Hematopoietic multipotent progenitor cell treated with erythropoietin and hydrocortisone succinate and interleukin-3 and kit ligand, for 4 days (in vitro differentiated cells): ENCODE measurements around the gene MYL9.
A peak's percentile ranks its signal among the peaks of the same experiment; 100 is the strongest.

Experiments
- DNase-seq: peaks from one replicate; pipeline ENCODE4 v3.0.0-alpha.2; 2015

Gene MYL9

DNA sequence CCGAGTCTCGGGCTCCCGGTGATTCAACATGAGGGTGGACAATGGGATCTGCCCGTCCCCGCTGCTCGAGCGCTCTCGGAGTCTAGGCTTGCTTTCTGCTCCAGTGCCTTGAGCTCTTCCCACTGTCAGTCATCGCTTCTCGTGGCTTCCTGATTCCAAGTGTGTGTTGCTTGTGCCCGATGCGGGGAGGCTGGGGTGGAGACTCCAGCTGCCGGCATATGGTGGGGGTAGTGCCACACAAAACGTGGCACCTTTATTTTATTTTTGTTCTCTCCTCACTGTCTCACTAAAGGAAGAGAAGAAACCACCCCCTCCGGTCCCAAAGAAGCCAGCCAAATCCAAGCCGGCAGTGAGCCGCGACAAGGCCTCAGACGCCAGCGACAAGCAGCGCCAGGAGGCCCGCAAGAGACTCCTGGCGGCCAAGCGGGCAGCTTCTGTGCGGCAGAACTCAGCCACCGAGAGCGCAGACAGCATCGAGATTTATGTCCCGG, 14.8 kb upstream of the MYL9 start:
- DNase-seq, result no peak

DNA sequence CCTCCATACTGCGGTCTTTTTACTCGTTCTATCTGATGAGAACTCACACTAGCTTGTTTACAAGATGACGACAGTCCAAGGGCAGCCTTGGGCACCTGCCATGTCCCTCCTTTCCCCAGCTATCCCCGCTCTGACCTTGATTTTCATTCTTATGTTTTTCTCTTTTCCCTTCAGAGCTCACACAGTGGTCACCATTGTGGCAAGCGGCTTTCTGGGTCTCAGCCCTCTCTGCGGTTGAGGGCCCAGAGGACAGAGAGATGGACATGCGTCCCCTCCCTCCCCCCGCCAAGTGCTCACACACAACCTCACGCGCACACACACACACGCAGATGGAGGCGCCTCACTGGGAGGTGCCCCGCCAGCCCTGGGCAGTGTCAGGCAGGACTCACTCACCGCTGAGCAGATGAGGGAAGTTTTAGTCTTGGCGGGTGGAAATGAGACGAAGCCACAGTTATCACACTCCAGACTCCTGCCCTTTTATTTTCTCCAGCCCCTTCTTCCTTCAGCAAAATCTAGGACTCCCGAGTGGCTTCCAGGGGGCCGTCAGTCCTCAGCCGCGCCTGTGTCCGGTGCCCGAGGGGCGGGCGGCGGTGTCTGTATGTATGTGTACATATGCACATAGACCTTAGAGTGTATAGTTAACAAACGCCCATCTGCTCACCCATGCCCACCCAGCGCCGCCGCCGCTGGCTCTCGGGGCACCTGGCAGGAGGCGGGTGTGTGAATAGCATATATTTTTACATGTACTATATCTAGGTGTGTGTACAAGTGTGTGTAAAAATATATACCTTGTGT, 13.8 kb upstream of the MYL9 start:
- DNase-seq, result no peak

DNA sequence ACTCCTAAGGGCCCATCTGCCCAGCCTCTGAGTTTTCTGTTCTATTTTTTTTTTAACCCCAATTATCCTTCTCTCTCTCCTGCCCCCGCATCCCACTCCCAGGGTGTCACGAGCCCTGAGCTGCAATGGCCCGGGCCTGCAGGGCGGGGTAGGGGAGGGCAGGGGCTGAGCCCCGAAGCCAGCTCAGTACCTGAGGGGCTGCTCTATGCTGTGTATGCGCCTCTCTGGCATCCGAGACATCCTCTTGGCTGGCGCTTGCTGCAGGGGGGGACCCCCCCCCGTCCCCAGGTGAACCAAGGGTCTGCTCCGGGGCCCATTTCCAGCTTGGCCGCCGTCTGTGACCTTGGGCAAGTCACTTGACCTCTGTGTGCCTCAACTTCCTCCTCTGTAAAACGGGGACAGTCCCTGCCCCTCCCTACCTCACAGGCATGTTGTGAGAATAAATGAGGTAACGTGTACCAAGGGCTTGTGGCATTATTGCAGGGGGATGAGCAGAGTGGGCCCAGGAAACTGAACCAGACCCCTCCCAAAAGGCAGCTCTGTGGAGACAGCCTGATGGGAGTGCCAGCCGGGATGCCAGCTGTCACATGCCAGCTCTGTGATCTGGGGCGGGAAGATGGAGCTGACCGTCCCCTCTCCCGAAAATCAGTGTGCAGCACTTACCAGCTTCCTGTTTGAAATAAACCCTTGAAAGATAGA, 13.0 kb upstream of the MYL9 start:
- no peak for DNase-seq

DNA sequence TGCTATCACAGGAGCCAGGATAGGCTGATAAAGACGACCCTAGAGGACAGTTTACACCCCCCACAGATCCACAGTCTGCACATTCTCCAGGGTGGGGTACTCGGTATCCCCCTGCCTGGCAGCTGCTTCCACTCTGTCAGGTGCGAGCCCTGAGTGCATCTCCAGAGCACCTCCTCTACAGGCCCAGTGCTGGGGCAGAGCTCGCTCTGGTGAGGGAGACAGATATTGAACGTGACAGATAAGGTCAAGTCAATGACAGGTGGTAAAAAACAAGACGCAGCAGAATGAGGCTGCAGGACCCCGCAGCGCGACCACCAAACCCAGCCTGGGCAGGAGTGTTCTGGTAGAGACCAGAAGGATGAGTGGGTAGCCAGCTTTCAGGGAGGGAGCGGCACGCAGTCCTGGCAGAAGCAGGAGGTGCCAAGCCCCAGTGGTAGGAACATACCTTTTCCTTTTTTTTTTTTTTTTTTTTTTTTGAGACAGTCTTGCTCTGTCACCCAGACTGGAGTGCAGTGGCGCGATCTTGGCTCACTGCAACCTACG, 12.4 kb upstream of the MYL9 start:
- DNase-seq, result no peak

DNA sequence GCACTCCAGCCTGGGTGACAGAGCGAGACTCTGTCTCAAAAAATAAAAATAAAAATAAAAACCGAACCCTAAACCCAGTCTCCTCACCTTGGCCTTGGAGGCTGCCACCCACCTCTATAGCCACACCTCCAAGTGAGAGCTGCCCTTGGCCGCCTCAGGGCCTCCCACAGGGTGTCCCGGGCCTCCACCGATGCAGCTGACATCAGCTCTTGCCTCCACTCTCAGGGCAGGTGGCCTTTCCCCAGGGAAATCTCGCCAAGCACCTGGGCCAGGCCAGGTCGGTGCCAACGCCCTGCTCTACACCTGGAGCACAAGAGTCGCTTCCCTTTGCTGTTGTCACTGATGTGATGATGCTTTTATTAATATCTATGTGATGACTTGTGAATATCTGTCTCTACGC, 8.9 kb upstream of the MYL9 start:
- no peak for DNase-seq

DNA sequence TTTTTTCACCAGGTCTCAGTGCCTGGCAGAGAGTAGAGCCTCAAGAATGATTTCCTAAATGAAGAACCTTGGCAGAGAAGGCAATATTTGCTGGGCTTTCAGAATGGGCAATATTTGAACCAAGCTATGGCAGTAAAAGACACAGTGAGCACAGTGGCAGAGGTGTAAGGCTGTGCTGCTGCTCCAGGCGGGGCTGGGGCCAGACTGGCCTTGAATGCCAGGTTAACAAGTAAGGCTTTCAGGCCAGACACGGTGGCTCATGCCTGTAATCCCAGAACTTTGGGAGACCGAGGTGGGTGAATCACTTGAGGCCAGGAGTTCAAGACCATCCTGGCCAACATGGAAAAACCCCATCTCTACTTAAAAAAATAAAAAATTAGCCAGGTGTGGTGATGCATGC, 8.5 kb upstream of the MYL9 start:
- no peak for DNase-seq

DNA sequence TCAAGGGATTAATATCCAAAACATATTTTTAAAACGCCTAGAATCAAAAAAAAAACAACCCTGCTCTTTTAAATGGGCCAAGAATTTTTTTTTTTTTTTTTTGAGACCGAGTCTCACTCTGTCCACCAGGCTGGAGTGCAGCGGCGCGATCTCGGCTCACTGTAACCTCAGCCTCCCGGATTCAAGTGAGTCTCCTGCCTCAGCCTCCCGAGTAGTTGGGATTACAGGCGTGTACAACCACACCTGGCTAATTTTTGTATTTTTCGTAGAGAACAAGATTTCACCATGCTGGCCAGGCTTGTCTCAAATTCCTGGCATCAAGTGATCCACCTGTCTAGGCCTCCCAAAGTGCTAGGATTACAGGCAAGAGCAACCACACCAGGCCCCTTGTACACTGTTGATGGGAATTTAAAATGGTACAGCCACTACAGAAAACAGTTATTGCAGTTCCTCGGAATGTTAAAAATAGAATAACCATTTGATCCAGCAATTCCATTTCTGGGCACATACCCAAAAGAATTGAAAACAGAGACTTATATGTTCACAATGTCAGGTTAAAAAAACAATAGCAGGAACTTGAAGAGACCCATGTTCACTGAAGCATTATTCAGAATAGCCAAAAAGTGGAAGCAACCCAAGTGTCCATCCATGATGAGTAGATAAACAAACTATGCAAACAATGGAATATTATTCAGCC, 3.1 kb upstream of the MYL9 start:
- no peak for DNase-seq

DNA sequence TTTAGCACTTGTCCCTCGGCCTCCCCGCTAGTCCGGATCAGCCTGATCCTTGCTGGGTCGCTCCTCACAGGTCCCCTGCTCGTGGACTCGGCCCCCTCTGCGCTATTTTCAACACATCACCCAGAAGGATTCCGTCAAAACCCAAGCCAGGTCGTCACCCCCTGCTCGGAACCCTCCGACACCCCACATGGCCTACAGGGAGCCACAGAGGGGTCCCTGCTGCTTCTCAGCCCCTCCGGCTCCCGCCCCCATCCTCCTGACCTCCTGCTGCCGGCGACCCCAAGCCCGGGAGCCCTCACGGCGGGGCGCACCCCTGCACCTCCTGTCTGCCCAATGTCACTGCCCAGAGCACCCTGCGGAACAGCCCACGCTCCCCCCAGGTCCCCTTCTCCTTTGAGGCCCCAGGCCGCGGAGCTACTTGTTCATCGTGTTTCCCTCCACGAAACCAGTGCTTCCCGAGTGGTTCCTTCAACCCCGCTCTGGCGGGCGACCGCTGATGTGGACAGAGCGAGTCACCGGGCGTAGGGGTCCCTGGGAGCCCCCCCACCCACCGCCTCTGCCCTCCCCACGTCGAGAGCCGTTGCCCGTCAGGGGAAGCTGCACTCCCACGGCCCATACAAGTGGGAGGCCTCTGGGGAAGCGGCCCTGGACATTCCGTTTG, 638 bp upstream of the MYL9 start:
- no peak for DNase-seq

DNA sequence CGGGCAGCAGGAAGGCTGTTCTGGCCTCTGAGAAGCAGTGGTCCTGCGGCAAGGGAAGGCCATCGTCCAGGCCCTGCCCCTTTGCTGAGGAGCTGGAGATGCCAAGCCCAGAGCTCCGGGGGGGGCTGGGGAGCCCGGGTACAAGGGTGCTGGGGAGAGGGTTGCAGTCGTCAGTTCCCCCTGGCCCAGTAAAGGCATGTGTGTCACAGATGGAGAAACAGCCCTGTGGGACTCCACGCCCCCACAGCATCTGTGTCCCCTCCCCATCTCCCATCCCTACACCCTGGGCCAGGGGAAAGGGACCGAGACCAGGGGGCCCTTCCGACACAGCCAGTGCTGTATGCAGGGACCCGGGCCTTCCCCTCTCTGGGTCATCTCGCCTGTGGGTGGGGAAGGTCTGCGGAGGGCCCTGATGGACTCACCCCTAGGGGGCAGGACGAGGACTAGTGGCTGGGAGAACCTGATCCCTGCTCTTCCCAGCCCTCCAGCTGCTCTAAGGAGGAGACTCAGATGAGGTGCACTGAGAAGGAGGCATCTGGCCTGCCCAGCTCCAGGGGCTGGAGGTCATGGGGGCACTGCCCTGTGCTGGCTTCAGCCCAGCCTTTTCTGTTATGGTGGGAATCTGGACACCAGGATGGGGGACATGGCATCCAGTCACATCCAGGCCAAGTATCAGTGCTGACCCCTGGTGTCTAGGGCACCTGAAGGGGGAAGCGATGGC, 609 bp downstream of the MYL9 start:
- peak; percentile 24 for DNase-seq

DNA sequence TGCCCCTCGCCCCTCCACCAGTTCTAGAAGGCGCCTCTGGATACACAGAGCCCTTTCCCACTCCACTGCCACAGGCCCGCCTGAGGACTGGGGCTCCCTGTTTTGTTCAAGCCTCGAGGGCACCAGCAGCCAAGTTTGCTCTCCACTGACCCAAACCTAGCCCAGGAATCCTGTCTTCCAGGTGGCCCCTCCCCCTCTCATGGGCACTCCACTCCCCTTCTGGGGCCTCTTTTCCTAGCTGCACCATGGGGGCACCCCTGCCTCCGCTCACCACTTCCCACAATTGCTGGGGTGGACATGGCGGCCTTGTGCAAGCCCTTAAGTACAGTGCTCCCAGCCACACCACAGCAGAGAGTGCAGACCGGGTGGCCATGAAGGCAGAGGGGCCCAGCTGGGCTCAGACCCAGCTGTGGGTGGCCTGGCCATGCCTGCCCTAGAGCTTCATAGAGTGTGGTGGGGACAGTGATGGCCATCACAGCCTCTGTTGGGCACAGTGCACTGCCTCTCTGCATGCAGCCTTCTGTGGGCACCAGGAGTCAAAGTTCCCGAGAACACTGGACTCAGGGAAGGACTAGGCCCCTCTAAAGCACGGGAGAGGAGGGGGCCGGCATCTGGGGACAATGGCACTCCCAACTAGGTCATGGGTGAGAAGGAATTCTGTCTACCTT, 1.3 kb downstream of the MYL9 start:
- DNase-seq, result no peak

DNA sequence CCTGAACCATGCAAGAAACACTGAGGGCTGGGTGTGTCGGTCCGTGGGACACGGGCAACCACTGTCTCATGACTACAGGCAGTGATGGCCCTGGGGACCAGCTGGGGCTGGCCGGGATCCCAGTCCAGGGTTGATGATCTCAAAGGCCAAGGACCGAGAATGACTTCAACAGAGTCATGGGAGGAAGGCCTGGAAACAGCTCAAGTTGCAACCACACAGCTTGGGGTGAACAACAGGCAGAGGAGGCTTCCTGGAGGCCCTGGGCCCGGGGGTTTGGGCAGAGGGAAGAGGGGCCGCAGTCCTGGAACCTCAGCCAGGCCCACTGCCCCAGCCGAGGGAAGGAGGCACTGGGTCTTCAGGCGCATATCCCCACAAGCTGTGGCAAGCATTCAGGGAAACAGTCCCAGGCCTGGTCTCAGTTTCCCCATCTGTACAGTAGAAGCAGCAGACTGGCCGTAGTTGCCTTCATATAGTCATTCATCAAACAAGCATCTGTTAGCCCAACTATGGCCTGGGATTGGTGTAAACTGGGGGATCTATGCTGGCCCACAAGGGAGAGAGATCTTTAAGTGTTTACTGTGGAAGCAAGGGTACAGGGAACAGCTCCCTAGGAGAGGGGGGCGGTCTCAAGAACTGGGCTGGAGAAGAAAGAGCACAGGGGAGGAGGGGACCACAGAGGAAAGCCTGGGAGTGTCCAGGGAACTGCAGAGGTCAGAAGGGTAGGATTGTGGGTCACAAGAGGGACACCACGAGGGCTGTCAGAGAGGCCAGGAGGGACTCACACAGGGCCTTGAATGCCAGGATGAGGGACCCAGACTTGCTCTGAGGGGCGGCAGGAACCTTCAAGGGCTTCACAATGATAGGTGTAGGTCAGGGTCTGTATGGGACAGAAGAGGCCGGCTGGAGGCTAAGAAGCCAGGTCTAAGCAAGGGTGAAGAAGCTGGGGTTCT, 2.1 kb downstream of the MYL9 start:
- no peak for DNase-seq

DNA sequence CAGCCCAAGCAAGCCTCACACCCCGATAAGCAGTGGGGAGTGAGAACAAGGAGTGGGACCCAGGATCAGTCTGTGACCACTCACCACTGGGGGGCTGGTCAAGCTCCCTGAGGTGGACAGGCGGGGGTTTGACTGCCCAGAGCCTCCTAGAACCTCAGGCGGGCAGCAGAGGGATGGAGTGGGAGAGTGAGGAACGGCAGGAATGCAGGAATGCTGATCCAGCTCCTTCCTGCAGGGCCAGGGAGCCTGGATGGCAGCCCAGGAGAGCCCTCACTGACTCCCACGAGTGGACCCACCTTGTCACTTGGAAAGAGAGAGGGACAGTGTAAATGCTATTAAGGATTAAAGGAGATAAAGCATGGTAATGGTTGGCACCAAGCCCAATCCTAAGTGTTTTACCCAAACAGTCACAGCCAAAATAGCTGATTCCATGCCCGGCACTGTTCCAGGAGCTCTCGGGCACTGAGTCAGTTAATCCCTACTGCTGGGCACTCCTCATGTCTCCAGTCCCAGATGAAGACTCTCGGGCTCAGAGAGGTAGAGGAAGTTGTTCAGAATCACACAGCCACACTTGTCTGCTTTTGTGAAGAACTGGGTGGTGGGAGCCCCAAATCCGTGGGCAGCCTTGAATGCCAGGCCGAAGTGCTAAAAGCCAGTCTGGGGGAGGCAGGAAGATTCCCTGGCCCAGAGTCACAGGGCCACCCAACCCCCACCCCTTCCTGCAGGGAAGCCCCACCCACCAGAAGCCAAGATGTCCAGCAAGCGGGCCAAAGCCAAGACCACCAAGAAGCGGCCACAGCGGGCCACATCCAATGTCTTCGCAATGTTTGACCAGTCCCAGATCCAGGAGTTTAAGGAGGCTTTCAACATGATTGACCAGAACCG, 3.1 kb downstream of the MYL9 start:
- no peak for DNase-seq

DNA sequence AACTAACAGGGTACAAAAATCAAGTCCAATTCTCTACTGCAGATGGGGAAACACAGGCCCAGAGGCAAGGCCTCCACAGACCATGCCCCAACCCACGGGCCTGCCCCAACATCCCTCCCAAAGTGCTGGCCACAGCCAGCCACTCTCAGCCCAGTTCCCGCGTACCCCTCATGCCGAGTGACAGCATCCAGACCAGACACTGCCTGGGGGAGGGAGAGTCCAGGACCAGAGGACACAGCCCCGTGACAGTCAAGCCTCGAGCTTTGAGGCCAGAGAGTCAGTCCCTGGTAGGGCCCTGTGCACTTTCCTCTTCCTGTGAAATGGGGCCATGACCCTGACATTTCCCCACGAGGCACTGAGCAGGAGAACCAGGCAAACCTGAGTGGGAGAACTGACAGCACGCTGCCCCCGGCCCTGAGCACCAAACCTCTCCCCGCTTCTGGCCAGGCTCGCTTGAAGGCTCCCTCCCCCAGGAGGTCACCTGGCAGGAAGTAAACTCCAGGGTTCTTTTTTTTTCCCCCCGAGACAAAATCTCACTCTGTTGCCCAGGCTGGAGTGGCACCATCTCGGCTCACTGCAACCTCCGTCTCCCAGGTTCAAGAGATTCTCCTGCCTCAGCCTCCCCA, 4.9 kb downstream of the MYL9 start:
- DNase-seq, result no peak

DNA sequence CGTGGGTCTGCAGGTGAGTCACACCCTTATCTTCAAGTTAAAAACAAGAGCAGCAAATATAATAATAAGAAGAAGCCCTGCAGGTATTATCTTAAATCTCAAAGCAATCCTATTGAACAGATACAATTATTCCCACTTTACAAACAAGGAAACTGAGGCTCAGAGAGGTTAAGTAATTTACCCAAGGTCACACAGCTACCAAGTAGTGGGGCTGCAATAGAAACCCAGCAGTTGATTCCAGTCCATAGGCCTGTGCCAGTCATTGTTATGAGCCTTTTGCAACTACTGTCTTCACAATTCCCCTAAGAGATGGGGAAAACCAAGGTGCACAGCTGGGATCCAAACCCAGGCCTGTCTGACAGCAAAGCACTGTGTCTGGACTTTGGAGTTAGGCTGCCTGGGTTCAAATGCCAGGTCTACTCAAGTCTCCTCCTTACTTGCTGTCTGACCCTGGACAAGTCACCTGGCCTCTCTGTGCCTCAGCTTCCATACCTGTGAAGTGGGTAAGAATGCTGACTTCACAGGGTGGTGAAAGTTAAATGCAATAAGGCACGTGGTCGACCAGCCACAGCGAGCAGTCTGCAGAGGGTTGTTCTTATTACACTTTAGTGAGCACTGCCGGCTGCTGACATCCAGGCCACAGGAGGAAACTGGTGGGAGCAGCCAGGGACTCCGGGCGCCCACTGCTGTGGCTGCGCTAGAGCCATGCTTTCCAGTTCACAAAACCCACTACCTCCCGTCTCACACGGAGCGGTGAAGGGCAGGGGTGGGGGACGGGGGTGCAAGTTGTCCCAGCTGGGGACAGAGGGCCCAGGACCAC, 6.1 kb downstream of the MYL9 start:
- DNase-seq, result no peak

DNA sequence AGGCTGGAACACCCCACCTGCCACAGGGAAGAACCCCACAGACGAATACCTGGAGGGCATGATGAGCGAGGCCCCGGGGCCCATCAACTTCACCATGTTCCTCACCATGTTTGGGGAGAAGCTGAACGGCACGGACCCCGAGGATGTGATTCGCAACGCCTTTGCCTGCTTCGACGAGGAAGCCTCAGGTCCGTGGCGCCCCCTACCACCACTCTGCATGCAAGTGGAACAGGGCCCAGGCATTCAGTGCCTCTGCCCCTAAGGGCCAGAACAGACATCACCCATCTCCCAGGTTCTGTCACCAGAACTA, 6.6 kb downstream of the MYL9 start:
- peak; percentile 44 for DNase-seq

DNA sequence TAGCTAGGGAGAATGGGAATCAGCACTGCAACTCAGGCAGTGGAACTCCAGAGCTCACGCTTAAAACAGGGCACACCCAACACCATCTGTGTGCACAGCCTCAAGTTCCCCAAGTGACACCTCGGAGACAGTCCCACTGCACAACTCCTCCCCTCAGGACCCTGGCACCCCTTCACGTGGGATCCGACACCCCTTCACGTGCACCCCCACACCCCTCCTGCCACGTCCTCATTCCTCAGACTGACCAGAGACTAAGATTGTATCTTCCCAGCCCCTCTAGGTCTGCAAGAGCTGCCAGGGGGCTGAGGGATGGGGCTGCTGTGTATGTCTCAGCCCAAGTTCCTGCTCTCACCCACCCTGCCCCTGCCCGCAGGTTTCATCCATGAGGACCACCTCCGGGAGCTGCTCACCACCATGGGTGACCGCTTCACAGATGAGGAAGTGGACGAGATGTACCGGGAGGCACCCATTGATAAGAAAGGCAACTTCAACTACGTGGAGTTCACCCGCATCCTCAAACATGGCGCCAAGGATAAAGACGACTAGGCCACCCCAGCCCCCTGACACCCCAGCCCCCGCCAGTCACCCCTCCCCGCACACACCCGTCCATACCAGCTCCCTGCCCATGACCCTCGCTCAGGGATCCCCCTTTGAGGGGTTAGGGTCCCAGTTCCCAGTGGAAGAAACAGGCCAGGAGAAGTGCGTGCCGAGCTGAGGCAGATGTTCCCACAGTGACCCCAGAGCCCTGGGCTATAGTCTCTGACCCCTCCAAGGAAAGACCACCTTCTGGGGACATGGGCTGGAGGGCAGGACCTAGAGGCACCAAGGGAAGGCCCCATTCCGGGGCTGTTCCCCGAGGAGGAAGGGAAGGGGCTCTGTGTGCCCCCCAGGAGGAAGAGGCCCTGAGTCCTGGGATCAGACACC, 7.6 kb downstream of the MYL9 start:
- no peak for DNase-seq

DNA sequence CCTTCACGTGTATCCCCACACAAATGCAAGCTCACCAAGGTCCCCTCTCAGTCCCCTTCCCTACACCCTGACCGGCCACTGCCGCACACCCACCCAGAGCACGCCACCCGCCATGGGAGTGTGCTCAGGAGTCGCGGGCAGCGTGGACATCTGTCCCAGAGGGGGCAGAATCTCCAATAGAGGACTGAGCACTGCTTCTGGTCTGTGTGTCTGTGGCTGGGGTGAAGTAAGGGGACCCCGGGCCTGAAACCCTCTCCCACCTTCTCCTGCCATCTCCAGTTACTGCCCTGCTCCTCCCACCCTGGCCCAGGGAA, 8.3 kb downstream of the MYL9 start:
- no peak for DNase-seq
